Liver (tissue), 9 donors: Measurements from ENCODE around the gene TOGARAM1. TPM values are rescaled to one million over a fixed set of nuclear protein-coding genes. Genes with fewer than 3 reads are reported as not detected.

ENCODE experiments used
- DNase-seq: peaks from one replicate; pipeline ENCODE4 v3.0.0-alpha.2; 2017; ENCODE audit warnings: low spot score
- H3K27ac ChIP-seq, 2 donors: one replicate each; pipeline ENCODE4 v1.7.0; 2013; ENCODE audit warnings: inconsistent platforms in 2 of 2, low read length in 2 of 2, control low read depth in 1 of 2, low read depth in 1 of 2, mild to moderate bottlenecking in 1 of 2
- H3K27me3 ChIP-seq, 4 donors: one replicate each; pipeline versions ENCODE4 v1.6.1 to v1.7.0; 2013; ENCODE audit warnings: low read length in 3 of 4, inconsistent platforms in 1 of 4, mild to moderate bottlenecking in 1 of 4, moderate library complexity in 1 of 4; ENCODE audit not compliant: control insufficient read depth in 4 of 4, insufficient read depth in 4 of 4
- H3K36me3 ChIP-seq, 4 donors: one replicate each; pipeline versions ENCODE4 v1.6.1 to v1.7.0; 2013; ENCODE audit warnings: low read length in 3 of 4, mild to moderate bottlenecking in 3 of 4, low read depth in 1 of 4, moderate library complexity in 1 of 4; ENCODE audit not compliant: control insufficient read depth in 4 of 4, insufficient read depth in 3 of 4
- H3K4me1 ChIP-seq, 4 donors: one replicate each; pipeline versions ENCODE4 v1.6.1 to v1.7.0; 2013; ENCODE audit warnings: low read length in 3 of 4, mild to moderate bottlenecking in 3 of 4, moderate library complexity in 1 of 4; ENCODE audit not compliant: control insufficient read depth in 4 of 4, insufficient read depth in 4 of 4
- H3K4me3 ChIP-seq, 3 donors: one replicate each; pipeline versions ENCODE4 v1.6.1 to v1.7.0; 2013; ENCODE audit warnings: low read length in 3 of 3, control low read depth in 1 of 3, low read depth in 1 of 3, mild to moderate bottlenecking in 1 of 3
- H3K9ac ChIP-seq, 2 donors: one replicate each; pipeline ENCODE4 v1.7.0; 2013; ENCODE audit warnings: low read length in 2 of 2, mild to moderate bottlenecking in 2 of 2, moderate library complexity in 2 of 2, control low read depth in 1 of 2, low read depth in 1 of 2
- H3K9me3 ChIP-seq, 4 donors: one replicate each; pipeline versions ENCODE4 v1.6.1 to v1.7.0; 2013; ENCODE audit warnings: low read length in 3 of 4; ENCODE audit not compliant: control insufficient read depth in 4 of 4
- ATF3 ChIP-seq: IDR thresholded peaks from 2 replicates; pipeline ENCODE4 v1.6.1; 2016; ENCODE audit warnings: antibody characterized with exemption
- EGR1 ChIP-seq, 2 donors: IDR thresholded peaks; 2 replicates each; pipeline ENCODE4 v1.6.1; 2016 to 2018; ENCODE audit warnings: antibody characterized with exemption in 2 of 2, low read depth in 2 of 2
- FOXA1 ChIP-seq: IDR thresholded peaks from 2 replicates; pipeline ENCODE4 v1.6.1; 2016; ENCODE audit warnings: antibody characterized with exemption
- FOXA2 ChIP-seq: IDR thresholded peaks from 2 replicates; pipeline ENCODE4 v1.6.1; 2016; ENCODE audit warnings: antibody characterized with exemption
- GABPA ChIP-seq, 2 donors: IDR thresholded peaks in 1 of 2; conservative IDR thresholded peaks in 1 of 2; 2 replicates each; pipeline ENCODE4 v1.6.1; 2016; ENCODE audit warnings: antibody characterized with exemption in 2 of 2, mild to moderate bottlenecking in 1 of 2, moderate library complexity in 1 of 2
- HNF4A ChIP-seq, 2 donors: conservative IDR thresholded peaks; 2 replicates each; pipeline ENCODE4 v1.6.1; 2016; ENCODE audit warnings: antibody characterized with exemption in 2 of 2, mild to moderate bottlenecking in 2 of 2
- HNF4G ChIP-seq: IDR thresholded peaks from 2 replicates; pipeline ENCODE4 v1.6.1; 2016; ENCODE audit warnings: antibody characterized with exemption
- JUND ChIP-seq, 2 donors: IDR thresholded peaks; 2 replicates each; pipeline ENCODE4 v1.6.1; 2016; ENCODE audit warnings: antibody characterized with exemption in 2 of 2
- MAX ChIP-seq: IDR thresholded peaks from 2 replicates; pipeline ENCODE4 v1.6.1; 2016; ENCODE audit warnings: antibody characterized with exemption
- NR2F2 ChIP-seq: IDR thresholded peaks from 2 replicates; pipeline ENCODE4 v1.6.1; 2016; ENCODE audit warnings: antibody characterized with exemption
- RAD21 ChIP-seq, 2 donors: IDR thresholded peaks; 2 replicates each; pipeline ENCODE4 v1.6.1; 2016; ENCODE audit warnings: antibody characterized with exemption in 2 of 2, mild to moderate bottlenecking in 2 of 2
- RXRA ChIP-seq, 2 donors: IDR thresholded peaks; 2 replicates each; pipeline ENCODE4 v1.6.1; 2017 to 2018; ENCODE audit warnings: antibody characterized with exemption in 2 of 2, mild to moderate bottlenecking in 1 of 2
- SP1 ChIP-seq: IDR thresholded peaks from 2 replicates; pipeline ENCODE4 v1.6.1; 2018; ENCODE audit warnings: antibody characterized with exemption, mild to moderate bottlenecking
- TAF1 ChIP-seq: conservative IDR thresholded peaks from 2 replicates; pipeline ENCODE4 v1.6.1; 2016; ENCODE audit warnings: antibody characterized with exemption, mild to moderate bottlenecking
- YY1 ChIP-seq: IDR thresholded peaks from 2 replicates; pipeline ENCODE4 v1.6.1; 2016; ENCODE audit warnings: antibody characterized with exemption, mild to moderate bottlenecking
- ZBTB33 ChIP-seq: IDR thresholded peaks from 2 replicates; pipeline ENCODE4 v1.6.1; 2016; ENCODE audit warnings: antibody characterized with exemption
- WGBS: extraction: QIAGEN DNeasy Blood & Tissue Kit; methylation state at CpG from one replicate; pipeline ENCODE4 v1.1.7; 2013; 5-methylcytosine and 5-hydroxymethylcytosine counted together
- polyA plus RNA-seq, 2 donors: library from polyadenylated mRNA; stranded (reverse) in 1 of 2; unstranded in 1 of 2; fragments of 200-250 nt in 1 of 2; fragments of >200 nt in 1 of 2; fragmentation: Nextera tagmentation in 1 of 2; extraction: Ambion mirVana in 1 of 2; gene quantifications; one replicate each; pipeline versions ENCODE4 v1.2.1 to v1.2.3, GENCODE V29; 2013 to 2015
- total RNA-seq, 2 donors: library from RNA; depleted of rRNA; stranded (reverse); fragments of >200 nt; gene quantifications; one replicate each; pipeline ENCODE4 v1.2.3, GENCODE V29; 2014
- TF ChIP-seq, protein P1 (sequence below): IDR thresholded peaks from 2 replicates; pipeline ENCODE4 v1.6.1; 2016; ENCODE audit warnings: antibody characterized with exemption, mild to moderate bottlenecking
- TF ChIP-seq, protein P2 (sequence below): fragments of 150-350 bp; IDR thresholded peaks from 2 replicates; pipeline ENCODE4 v1.5.1; 2017; ENCODE audit warnings: improper control_type of control experiment, low read depth, low read length; ENCODE audit not compliant: missing input control
- donor health status: healthy.
- donor health status: healthy.
- donor health status: healthy.
- donor health status: healthy.
- donor health status: healthy.

The TOGARAM1 gene
- total and polyA plus RNA-seq, 4 donors, result 2.5 to 12.7 (median 7.5) TPM

GRCh38 chr14:45051180-45051579 is 89.2 kb downstream of the TOGARAM1 start:
- TF ChIP-seq MAX (no peak), JUND (IDR thresholded peaks at IDR 0.05) (no peak), EGR1 (IDR thresholded peaks at IDR 0.05; ENCODE audit: low read depth in 2 of 2) (no peak), NR2F2 (no peak), SP1 (no peak), ATF3 (no peak), RAD21 (IDR thresholded peaks at IDR 0.05) (no peak), HNF4G (no peak)
- TF ChIP-seq, protein P1, sequence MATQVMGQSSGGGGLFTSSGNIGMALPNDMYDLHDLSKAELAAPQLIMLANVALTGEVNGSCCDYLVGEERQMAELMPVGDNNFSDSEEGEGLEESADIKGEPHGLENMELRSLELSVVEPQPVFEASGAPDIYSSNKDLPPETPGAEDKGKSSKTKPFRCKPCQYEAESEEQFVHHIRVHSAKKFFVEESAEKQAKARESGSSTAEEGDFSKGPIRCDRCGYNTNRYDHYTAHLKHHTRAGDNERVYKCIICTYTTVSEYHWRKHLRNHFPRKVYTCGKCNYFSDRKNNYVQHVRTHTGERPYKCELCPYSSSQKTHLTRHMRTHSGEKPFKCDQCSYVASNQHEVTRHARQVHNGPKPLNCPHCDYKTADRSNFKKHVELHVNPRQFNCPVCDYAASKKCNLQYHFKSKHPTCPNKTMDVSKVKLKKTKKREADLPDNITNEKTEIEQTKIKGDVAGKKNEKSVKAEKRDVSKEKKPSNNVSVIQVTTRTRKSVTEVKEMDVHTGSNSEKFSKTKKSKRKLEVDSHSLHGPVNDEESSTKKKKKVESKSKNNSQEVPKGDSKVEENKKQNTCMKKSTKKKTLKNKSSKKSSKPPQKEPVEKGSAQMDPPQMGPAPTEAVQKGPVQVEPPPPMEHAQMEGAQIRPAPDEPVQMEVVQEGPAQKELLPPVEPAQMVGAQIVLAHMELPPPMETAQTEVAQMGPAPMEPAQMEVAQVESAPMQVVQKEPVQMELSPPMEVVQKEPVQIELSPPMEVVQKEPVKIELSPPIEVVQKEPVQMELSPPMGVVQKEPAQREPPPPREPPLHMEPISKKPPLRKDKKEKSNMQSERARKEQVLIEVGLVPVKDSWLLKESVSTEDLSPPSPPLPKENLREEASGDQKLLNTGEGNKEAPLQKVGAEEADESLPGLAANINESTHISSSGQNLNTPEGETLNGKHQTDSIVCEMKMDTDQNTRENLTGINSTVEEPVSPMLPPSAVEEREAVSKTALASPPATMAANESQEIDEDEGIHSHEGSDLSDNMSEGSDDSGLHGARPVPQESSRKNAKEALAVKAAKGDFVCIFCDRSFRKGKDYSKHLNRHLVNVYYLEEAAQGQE, result no peak
- Histone ChIP-seq H3K4me1 (no peaks in the 10 kb centered on the region), H3K36me3 (peaks cover 2 to 25% (median 5%) of the 10 kb centered on the region in 4 donors), H3K4me3 (no peak overlapping the region), H3K27me3 (no peaks in the 10 kb centered on the region), H3K9me3 (no peaks in the 10 kb centered on the region), H3K9ac (no peak overlapping the region), H3K27ac (no peak overlapping the region)
- DNase-seq, result no peak

GRCh38 chr14:45051896-45052295 is 89.9 kb downstream of the TOGARAM1 start:
- no peaks in the 10 kb centered on the region for H3K27me3 ChIP-seq
- H3K9ac ChIP-seq, result no peak overlapping the region
- H3K4me1 ChIP-seq, result no peaks in the 10 kb centered on the region
- peaks cover 2 to 17% (median 3%) of the 10 kb centered on the region in 4 donors for H3K36me3 ChIP-seq
- WGBS, result 96% methylated on average over 4 of the region's 4 CpGs
- H3K9me3 ChIP-seq, result no peaks in the 10 kb centered on the region
- TF ChIP-seq RAD21 (IDR thresholded peaks at IDR 0.05), result no peak
- TF ChIP-seq NR2F2, result no peak
- TF ChIP-seq HNF4G, result no peak
- TF ChIP-seq SP1, result no peak
- no peak for TF ChIP-seq YY1
- no peak for TF ChIP-seq MAX
- no peak for TF ChIP-seq TAF1
- TF ChIP-seq, protein P2, sequence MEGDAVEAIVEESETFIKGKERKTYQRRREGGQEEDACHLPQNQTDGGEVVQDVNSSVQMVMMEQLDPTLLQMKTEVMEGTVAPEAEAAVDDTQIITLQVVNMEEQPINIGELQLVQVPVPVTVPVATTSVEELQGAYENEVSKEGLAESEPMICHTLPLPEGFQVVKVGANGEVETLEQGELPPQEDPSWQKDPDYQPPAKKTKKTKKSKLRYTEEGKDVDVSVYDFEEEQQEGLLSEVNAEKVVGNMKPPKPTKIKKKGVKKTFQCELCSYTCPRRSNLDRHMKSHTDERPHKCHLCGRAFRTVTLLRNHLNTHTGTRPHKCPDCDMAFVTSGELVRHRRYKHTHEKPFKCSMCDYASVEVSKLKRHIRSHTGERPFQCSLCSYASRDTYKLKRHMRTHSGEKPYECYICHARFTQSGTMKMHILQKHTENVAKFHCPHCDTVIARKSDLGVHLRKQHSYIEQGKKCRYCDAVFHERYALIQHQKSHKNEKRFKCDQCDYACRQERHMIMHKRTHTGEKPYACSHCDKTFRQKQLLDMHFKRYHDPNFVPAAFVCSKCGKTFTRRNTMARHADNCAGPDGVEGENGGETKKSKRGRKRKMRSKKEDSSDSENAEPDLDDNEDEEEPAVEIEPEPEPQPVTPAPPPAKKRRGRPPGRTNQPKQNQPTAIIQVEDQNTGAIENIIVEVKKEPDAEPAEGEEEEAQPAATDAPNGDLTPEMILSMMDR, result no peak
- no peak for TF ChIP-seq GABPA (IDR thresholded peaks at IDR 0.05 in 1 of 2, conservative IDR thresholded peaks at IDR 0.05 in 1 of 2)
- TF ChIP-seq EGR1 (IDR thresholded peaks at IDR 0.05; ENCODE audit: low read depth in 2 of 2), result no peak
- TF ChIP-seq, protein P1, result no peak
- TF ChIP-seq JUND (IDR thresholded peaks at IDR 0.05), result no peak
- no peak for TF ChIP-seq FOXA2
- TF ChIP-seq ATF3, result no peak
- TF ChIP-seq ZBTB33, result no peak
- TF ChIP-seq RXRA (IDR thresholded peaks at IDR 0.05), result no peak
- TF ChIP-seq FOXA1, result no peak
- TF ChIP-seq HNF4A (conservative IDR thresholded peaks at IDR 0.05), result no peak
- H3K27ac ChIP-seq, result no peak overlapping the region
- DNase-seq, result no peak
- no peak overlapping the region for H3K4me3 ChIP-seq
